H9 (cell line): Measurements from ENCODE around the gene ISG20. TPM values are rescaled to one million over a fixed set of nuclear protein-coding genes. Genes with fewer than 3 reads are reported as not detected.

Source experiments
- DNase-seq: peaks from one replicate; pipeline ENCODE4 v3.0.0-alpha.2; 2017
- H2AFZ ChIP-seq: one replicate; pipeline ENCODE4 v1.6.1; 2013; ENCODE audit warnings: mild to moderate bottlenecking, low read length, control low read depth, moderate library complexity
- H2AK5ac ChIP-seq: 2 replicates; pipeline ENCODE4 v1.6.1; 2013; ENCODE audit warnings: low read length, control low read depth, mixed read lengths; ENCODE audit not compliant: insufficient read length
- H2BK120ac ChIP-seq: one replicate; pipeline ENCODE4 v1.6.1; 2013; ENCODE audit warnings: low read depth, mild to moderate bottlenecking, low read length, control low read depth, inconsistent platforms; ENCODE audit not compliant: poor library complexity, severe bottlenecking
- H2BK12ac ChIP-seq: 2 replicates; pipeline ENCODE4 v1.6.1; 2013; ENCODE audit warnings: low read length, control low read depth, mixed read lengths, low read depth; ENCODE audit not compliant: insufficient read length
- H2BK15ac ChIP-seq: 2 replicates; pipeline ENCODE4 v1.6.1; 2013; ENCODE audit warnings: low read depth, low read length, control low read depth
- H2BK20ac ChIP-seq: one replicate; pipeline ENCODE4 v1.6.1; 2013; ENCODE audit warnings: low read depth, mild to moderate bottlenecking, low read length, control low read depth, inconsistent platforms; ENCODE audit not compliant: poor library complexity, severe bottlenecking
- H2BK5ac ChIP-seq: 2 replicates; pipeline ENCODE4 v1.6.1; 2013; ENCODE audit warnings: low read length, control low read depth, mixed read lengths; ENCODE audit not compliant: insufficient read length
- H3K14ac ChIP-seq: 2 replicates; pipeline ENCODE4 v1.6.1; 2013; ENCODE audit warnings: low read length, control low read depth; ENCODE audit not compliant: insufficient read depth
- H3K18ac ChIP-seq: 2 replicates; pipeline ENCODE4 v1.6.1; 2013; ENCODE audit warnings: low read depth, mild to moderate bottlenecking, mixed read lengths, low read length, control low read depth; ENCODE audit not compliant: insufficient read length
- H3K23ac ChIP-seq: 2 replicates; pipeline ENCODE4 v1.6.1; 2013; ENCODE audit warnings: low read length, control low read depth, mixed read lengths, low read depth; ENCODE audit not compliant: insufficient read length
- H3K23me2 ChIP-seq: 2 replicates; pipeline ENCODE4 v1.6.1; 2013; ENCODE audit warnings: low read depth, mild to moderate bottlenecking, mixed read lengths, low read length, control low read depth; ENCODE audit not compliant: insufficient read length, poor library complexity, severe bottlenecking
- H3K27ac ChIP-seq: 2 replicates; pipeline ENCODE4 v1.5.1; 2013; ENCODE audit warnings: low read length, control low read depth, mixed read lengths, low read depth; ENCODE audit not compliant: insufficient read length
- H3K27me3 ChIP-seq: 2 replicates; pipeline ENCODE4 v1.6.1; 2013; ENCODE audit warnings: low read length, control low read depth, inconsistent platforms; ENCODE audit not compliant: insufficient read depth
- H3K4ac ChIP-seq: 2 replicates; pipeline ENCODE4 v1.6.1; 2013; ENCODE audit warnings: low read depth, mild to moderate bottlenecking, control low read depth, inconsistent platforms, low read length, moderate library complexity
- H3K4me1 ChIP-seq: 2 replicates; pipeline ENCODE4 v1.6.1; 2013; ENCODE audit warnings: low read length, control low read depth, inconsistent platforms; ENCODE audit not compliant: insufficient read depth
- H3K4me2 ChIP-seq: 2 replicates; pipeline ENCODE4 v1.6.1; 2013; ENCODE audit warnings: low read length, control low read depth, mixed read lengths; ENCODE audit not compliant: insufficient read length, insufficient read depth
- H3K56ac ChIP-seq: 2 replicates; pipeline ENCODE4 v1.6.1; 2013; ENCODE audit warnings: low read depth, mild to moderate bottlenecking, mixed read lengths, low read length, control low read depth; ENCODE audit not compliant: insufficient read length
- H3K79me1 ChIP-seq: 2 replicates; pipeline ENCODE4 v1.6.1; 2013; ENCODE audit warnings: low read depth, mild to moderate bottlenecking, moderate library complexity, low read length, control low read depth, inconsistent platforms; ENCODE audit not compliant: insufficient read depth, poor library complexity, severe bottlenecking
- H3K79me2 ChIP-seq: 2 replicates; pipeline ENCODE4 v1.6.1; 2013; ENCODE audit warnings: low read length, control low read depth, inconsistent platforms; ENCODE audit not compliant: insufficient read depth
- H3K9ac ChIP-seq: 2 replicates; pipeline ENCODE4 v1.6.1; 2013; ENCODE audit warnings: low read length, control low read depth, mixed read lengths; ENCODE audit not compliant: insufficient read length; ENCODE audit errors: extremely low read depth
- H3K9me3 ChIP-seq: one replicate; pipeline ENCODE4 v1.6.1; 2013; ENCODE audit warnings: low read depth, low read length, inconsistent platforms; ENCODE audit not compliant: control insufficient read depth
- H3T11ph ChIP-seq: one replicate; pipeline ENCODE4 v1.6.1; 2013; ENCODE audit warnings: mild to moderate bottlenecking, low read length, control low read depth, inconsistent platforms
- H4K20me1 ChIP-seq: one replicate; pipeline ENCODE4 v1.6.1; 2013; ENCODE audit not compliant: control insufficient read depth, insufficient read length, insufficient read depth
- H4K5ac ChIP-seq: 2 replicates; pipeline ENCODE4 v1.6.1; 2013; ENCODE audit warnings: low read depth, mild to moderate bottlenecking, mixed read lengths, low read length, control low read depth; ENCODE audit not compliant: insufficient read length
- H4K8ac ChIP-seq: replicated peaks from 2 replicates; pipeline ENCODE4 v1.6.1; 2013; ENCODE audit warnings: low read length, control low read depth, mixed read lengths, low read depth; ENCODE audit not compliant: insufficient read length
- H4K91ac ChIP-seq: 2 replicates; pipeline ENCODE4 v1.6.1; 2013; ENCODE audit warnings: low read depth, mild to moderate bottlenecking, moderate library complexity, mixed read lengths, low read length, control low read depth; ENCODE audit not compliant: insufficient read length
- H3K27ac Mint-ChIP-seq, 3 experiments: 2 replicates in 2 of 3; 3 replicates in 1 of 3; pipeline ENCODE4 v1.8.0; 2020 to 2021; ENCODE audit warnings: mixed read lengths in 3 of 3, mild to moderate bottlenecking in 1 of 3, moderate library complexity in 1 of 3
- H3K27me3 Mint-ChIP-seq: 2 replicates; pipeline ENCODE4 v1.8.0; 2021; ENCODE audit warnings: low read depth, mild to moderate bottlenecking, moderate library complexity, mixed read lengths
- H3K36me3 Mint-ChIP-seq, 3 experiments: 2 replicates in 2 of 3; 3 replicates in 1 of 3; pipeline ENCODE4 v1.8.0; 2020 to 2021; ENCODE audit warnings: low read depth in 3 of 3, mixed read lengths in 3 of 3; ENCODE audit not compliant: insufficient read depth in 1 of 3
- H3K4me1 Mint-ChIP-seq, 2 experiments: 2 replicates each; pipeline ENCODE4 v1.8.0; 2020; ENCODE audit warnings: mixed read lengths in 2 of 2
- H3K4me3 Mint-ChIP-seq, 2 experiments: 2 replicates in 1 of 2; 3 replicates in 1 of 2; pipeline ENCODE4 v1.8.0; 2020 to 2021; ENCODE audit warnings: mild to moderate bottlenecking in 2 of 2, mixed read lengths in 2 of 2, moderate library complexity in 1 of 2
- H3K9me3 Mint-ChIP-seq, 2 experiments: 2 replicates in 1 of 2; 3 replicates in 1 of 2; pipeline ENCODE4 v1.8.0; 2020; ENCODE audit warnings: mild to moderate bottlenecking in 2 of 2, mixed read lengths in 2 of 2, moderate library complexity in 1 of 2
- WGBS: extraction: QIAGEN DNeasy Blood & Tissue Kit; methylation state at CpG from one replicate; pipeline ENCODE4 v1.1.7; 2013; ENCODE audit warnings: missing lambda C conversion rate, low lambda C conversion rate, mixed read lengths; ENCODE audit not compliant: insufficient read length; ENCODE audit errors: extremely low coverage; 5-methylcytosine and 5-hydroxymethylcytosine counted together
- total RNA-seq: library from RNA; stranded (reverse); gene quantifications from 2 replicates; pipeline ENCODE4 v1.2.1, GENCODE V29; 2021
- TF ChIP-seq, protein P1 (sequence below): fragments of 200-600 bp; sonication (generic); conservative IDR thresholded peaks from 3 replicates; pipeline ENCODE4 v1.8.0; 2021; ENCODE audit warnings: antibody characterized with exemption, mild to moderate bottlenecking

ISG20 gene
- total RNA-seq, 1 experiment from 2014 or later: 7.4 TPM

DNA sequence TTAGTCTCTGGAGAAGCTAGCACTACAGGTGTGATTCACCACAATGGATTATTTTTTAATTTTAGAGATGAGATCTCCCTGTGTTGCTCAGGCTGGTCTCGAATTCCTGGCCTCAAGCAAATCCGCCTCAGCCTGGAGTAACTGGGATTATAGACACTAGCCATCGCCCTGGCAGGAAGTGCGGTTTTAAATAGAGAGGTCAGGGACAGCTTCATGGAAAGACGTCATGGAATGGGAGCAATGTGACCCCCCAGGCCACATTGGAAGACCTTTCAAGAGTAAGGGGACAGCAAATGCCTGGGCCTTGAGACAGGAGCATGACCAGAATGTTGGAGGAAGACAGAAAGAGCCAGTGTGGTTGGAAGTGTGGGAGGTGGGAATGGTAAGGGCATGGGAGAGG lies 2.2 kb upstream of the ISG20 start:
- no peaks in the 10 kb centered on the region for H4K20me1 ChIP-seq
- no peaks in the 10 kb centered on the region for H3K27me3 ChIP-seq
- H4K5ac ChIP-seq: no peak overlapping the region
- TF ChIP-seq, protein P1, sequence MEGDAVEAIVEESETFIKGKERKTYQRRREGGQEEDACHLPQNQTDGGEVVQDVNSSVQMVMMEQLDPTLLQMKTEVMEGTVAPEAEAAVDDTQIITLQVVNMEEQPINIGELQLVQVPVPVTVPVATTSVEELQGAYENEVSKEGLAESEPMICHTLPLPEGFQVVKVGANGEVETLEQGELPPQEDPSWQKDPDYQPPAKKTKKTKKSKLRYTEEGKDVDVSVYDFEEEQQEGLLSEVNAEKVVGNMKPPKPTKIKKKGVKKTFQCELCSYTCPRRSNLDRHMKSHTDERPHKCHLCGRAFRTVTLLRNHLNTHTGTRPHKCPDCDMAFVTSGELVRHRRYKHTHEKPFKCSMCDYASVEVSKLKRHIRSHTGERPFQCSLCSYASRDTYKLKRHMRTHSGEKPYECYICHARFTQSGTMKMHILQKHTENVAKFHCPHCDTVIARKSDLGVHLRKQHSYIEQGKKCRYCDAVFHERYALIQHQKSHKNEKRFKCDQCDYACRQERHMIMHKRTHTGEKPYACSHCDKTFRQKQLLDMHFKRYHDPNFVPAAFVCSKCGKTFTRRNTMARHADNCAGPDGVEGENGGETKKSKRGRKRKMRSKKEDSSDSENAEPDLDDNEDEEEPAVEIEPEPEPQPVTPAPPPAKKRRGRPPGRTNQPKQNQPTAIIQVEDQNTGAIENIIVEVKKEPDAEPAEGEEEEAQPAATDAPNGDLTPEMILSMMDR: no peak
- no peak overlapping the region for H2AK5ac ChIP-seq
- H4K91ac ChIP-seq: no peak overlapping the region
- H3K27ac Mint-ChIP-seq: peak overlapping the region in 2 of 3 experiments; percentile 64 to 92; a peak in 4 of 7 replicates
- H3K9me3 Mint-ChIP-seq: no peaks in the 10 kb centered on the region
- no peak overlapping the region for H3K4ac ChIP-seq
- DNase-seq: no peak
- H3K18ac ChIP-seq: peak overlapping the region; percentile 16
- no peak overlapping the region for H3K27ac ChIP-seq
- H4K8ac ChIP-seq: no peak overlapping the region
- H3K27me3 Mint-ChIP-seq: peaks cover 4% of the 10 kb centered on the region
- no peaks in the 10 kb centered on the region for H3K79me1 ChIP-seq
- no peak overlapping the region for H2BK120ac ChIP-seq
- H2BK12ac ChIP-seq: no peak overlapping the region
- no peak overlapping the region for H2AFZ ChIP-seq
- H3K23ac ChIP-seq: no peak overlapping the region
- H3K4me1 Mint-ChIP-seq: peaks cover 37 to 45% of the 10 kb centered on the region in 2 experiments
- WGBS: no CpG with 5 or more reads among the region's 5 CpGs
- H2BK5ac ChIP-seq: no peak overlapping the region
- no peak overlapping the region for H2BK15ac ChIP-seq
- peaks cover 10% of the 10 kb centered on the region; the same call in 1 of the 2 replicates for H3K4me1 ChIP-seq
- H3K56ac ChIP-seq: no peak overlapping the region
- peaks cover 10 to 36% (median 15%) of the 10 kb centered on the region in 3 experiments for H3K36me3 Mint-ChIP-seq
- H3K4me3 Mint-ChIP-seq: no peak overlapping the region; a peak in 1 of 5 replicates
- no peak overlapping the region for H3T11ph ChIP-seq
- no peaks in the 10 kb centered on the region for H3K9me3 ChIP-seq
- no peak overlapping the region for H3K9ac ChIP-seq
- no peak overlapping the region for H3K4me2 ChIP-seq
- no peak overlapping the region for H2BK20ac ChIP-seq
- no peak overlapping the region for H3K14ac ChIP-seq
- peaks cover 5% of the 10 kb centered on the region for H3K23me2 ChIP-seq
- no peaks in the 10 kb centered on the region for H3K79me2 ChIP-seq
